HEK293 (cell line): Measurements from ENCODE around the gene CYP2U1.

ENCODE experiments used
- CTCF ChIA-PET: fragments of 350-600 bp; formaldehyde crosslinking; extraction: SDS; loops from one replicate; lab custom pipeline; 2021; ENCODE audit warnings: antibody characterized with exemption; lab: Yijun Ruan, JAX
- POLR2A ChIA-PET: fragments of 300-600 bp; formaldehyde crosslinking; extraction: SDS; loops from one replicate; lab custom pipeline; 2020; ENCODE audit warnings: antibody characterized with exemption, inconsistent platforms; lab: Yijun Ruan, JAX
- H3K27ac ChIP-seq: fragments of 200-500 bp; sonication (Bioruptor generic); 2 replicates; pipeline ENCODE4 v1.5.1; 2014; ENCODE audit warnings: low read depth, low read length, control low read depth, inconsistent platforms; ENCODE audit errors: extremely low read depth
- H3K36me3 ChIP-seq, 2 experiments: fragments of 200-500 bp in 1 of 2; sonication (Bioruptor generic) in 1 of 2; 1 replicate in 1 of 2; 2 replicates in 1 of 2; pipeline ENCODE4 v1.5.1; 2014 to 2017; ENCODE audit warnings: inconsistent platforms in 2 of 2, low read length in 2 of 2; ENCODE audit not compliant: control insufficient read depth in 2 of 2, insufficient read depth in 1 of 2
- H3K4me1 ChIP-seq: fragments of 200-500 bp; sonication (Bioruptor generic); 2 replicates; pipeline ENCODE4 v1.5.1; 2014; ENCODE audit warnings: mild to moderate bottlenecking, low read length, inconsistent platforms; ENCODE audit not compliant: control insufficient read depth, insufficient read depth
- H3K4me3 ChIP-seq: 2 replicates; pipeline ENCODE4 v1.5.1; 2011; ENCODE audit warnings: low read depth, mild to moderate bottlenecking, control low read depth, low read length, moderate library complexity
- H3K9me3 ChIP-seq: fragments of 200-500 bp; sonication (Bioruptor generic); 2 replicates; pipeline ENCODE4 v1.5.1; 2014; ENCODE audit warnings: low read depth, low read length, inconsistent platforms; ENCODE audit not compliant: control insufficient read depth, insufficient read depth
- BCL11B ChIP-seq: fragments of 450-650 bp; formaldehyde crosslinking; IDR thresholded peaks from 2 replicates; pipeline ENCODE4 v1.5.1; 2016; ENCODE audit warnings: low read depth, missing biosample characterization, missing genetic modification characterization
- FEZF1 ChIP-seq: fragments of 450-650 bp; formaldehyde crosslinking; IDR thresholded peaks from 2 replicates; pipeline ENCODE4 v1.5.1; 2016; ENCODE audit warnings: missing biosample characterization, missing genetic modification characterization
- GLI2 ChIP-seq: fragments of 450-650 bp; formaldehyde crosslinking; IDR thresholded peaks from 2 replicates; pipeline ENCODE4; 2017; ENCODE audit warnings: missing biosample characterization, missing genetic modification characterization, low read depth, borderline replicate concordance
- GLIS1 ChIP-seq: fragments of 450-650 bp; formaldehyde crosslinking; IDR thresholded peaks from 2 replicates; pipeline ENCODE4 v1.5.1; 2016; ENCODE audit warnings: missing biosample characterization, missing genetic modification characterization
- GLIS2 ChIP-seq: fragments of 450-650 bp; formaldehyde crosslinking; IDR thresholded peaks from 2 replicates; pipeline ENCODE4 v1.5.1; 2016; ENCODE audit warnings: missing biosample characterization, missing genetic modification characterization
- KLF16 ChIP-seq: fragments of 450-650 bp; formaldehyde crosslinking; IDR thresholded peaks from 2 replicates; pipeline ENCODE4 v1.5.1; 2017; ENCODE audit warnings: missing biosample characterization, missing genetic modification characterization
- SP7 ChIP-seq: fragments of 450-650 bp; formaldehyde crosslinking; IDR thresholded peaks from 2 replicates; pipeline ENCODE4 v1.5.1; 2016; ENCODE audit warnings: missing biosample characterization, missing genetic modification characterization
- TRIM28 ChIP-seq: IDR thresholded peaks from 2 replicates; pipeline ENCODE4 v1.6.1; 2011; ENCODE audit warnings: low read length, control low read depth, borderline replicate concordance
- TSHZ1 ChIP-seq: fragments of 450-650 bp; formaldehyde crosslinking; IDR thresholded peaks from 2 replicates; pipeline ENCODE4 v1.5.1; 2016; ENCODE audit warnings: missing biosample characterization, missing genetic modification characterization, borderline replicate concordance
- ZBTB1 ChIP-seq: fragments of 450-650 bp; formaldehyde crosslinking; IDR thresholded peaks from 2 replicates; pipeline ENCODE4 v1.5.1; 2016; ENCODE audit warnings: missing biosample characterization, missing genetic modification characterization
- ZBTB7A ChIP-seq: fragments of 450-650 bp; formaldehyde crosslinking; IDR thresholded peaks from 2 replicates; pipeline ENCODE4 v1.5.1; 2016; ENCODE audit warnings: low read depth, missing biosample characterization, missing genetic modification characterization
- ZBTB8A ChIP-seq: fragments of 450-650 bp; formaldehyde crosslinking; IDR thresholded peaks from 2 replicates; pipeline ENCODE4 v1.5.1; 2016; ENCODE audit warnings: missing biosample characterization, missing genetic modification characterization
- ZFP69B ChIP-seq: fragments of 450-650 bp; formaldehyde crosslinking; IDR thresholded peaks from 2 replicates; pipeline ENCODE4 v1.5.1; 2016; ENCODE audit warnings: missing biosample characterization, missing genetic modification characterization
- ZNF133 ChIP-seq: fragments of 450-650 bp; formaldehyde crosslinking; IDR thresholded peaks from 2 replicates; pipeline ENCODE4 v1.5.1; 2016; ENCODE audit warnings: missing biosample characterization, missing genetic modification characterization
- ZNF146 ChIP-seq: fragments of 450-650 bp; formaldehyde crosslinking; IDR thresholded peaks from 2 replicates; pipeline ENCODE4 v1.5.1; 2016; ENCODE audit warnings: missing biosample characterization, missing genetic modification characterization
- ZNF157 ChIP-seq: fragments of 450-650 bp; formaldehyde crosslinking; IDR thresholded peaks from 2 replicates; pipeline ENCODE4 v1.5.1; 2016; ENCODE audit warnings: missing biosample characterization, missing genetic modification characterization
- ZNF174 ChIP-seq: fragments of 450-650 bp; formaldehyde crosslinking; IDR thresholded peaks from 2 replicates; pipeline ENCODE4 v1.5.0; 2017; ENCODE audit warnings: missing biosample characterization, mild to moderate bottlenecking, missing genetic modification characterization
- ZNF248 ChIP-seq: fragments of 450-650 bp; formaldehyde crosslinking; IDR thresholded peaks from 2 replicates; pipeline ENCODE4 v1.5.1; 2017; ENCODE audit warnings: missing biosample characterization, missing genetic modification characterization
- ZNF394 ChIP-seq: fragments of 450-650 bp; formaldehyde crosslinking; IDR thresholded peaks from 2 replicates; pipeline ENCODE4 v1.5.1; 2016; ENCODE audit warnings: missing biosample characterization, missing genetic modification characterization, mild to moderate bottlenecking, moderate library complexity, borderline replicate concordance
- ZNF549 ChIP-seq: fragments of 450-650 bp; IDR thresholded peaks from 2 replicates; pipeline ENCODE4 v1.5.1; 2018; ENCODE audit warnings: missing biosample characterization, missing genetic modification characterization, mild to moderate bottlenecking, inconsistent platforms, moderate library complexity
- ZNF558 ChIP-seq: fragments of 450-650 bp; formaldehyde crosslinking; IDR thresholded peaks from 2 replicates; pipeline ENCODE4 v1.5.1; 2016; ENCODE audit warnings: missing biosample characterization, missing genetic modification characterization
- ZNF571 ChIP-seq: fragments of 450-650 bp; formaldehyde crosslinking; IDR thresholded peaks from 2 replicates; pipeline ENCODE4 v1.5.0; 2017; ENCODE audit warnings: missing biosample characterization, missing genetic modification characterization
- ZNF600 ChIP-seq: fragments of 450-650 bp; formaldehyde crosslinking; IDR thresholded peaks from 2 replicates; pipeline ENCODE4 v1.5.1; 2016; ENCODE audit warnings: missing biosample characterization, missing genetic modification characterization
- ZNF610 ChIP-seq: fragments of 450-650 bp; formaldehyde crosslinking; IDR thresholded peaks from 2 replicates; pipeline ENCODE4 v1.5.1; 2016; ENCODE audit warnings: missing biosample characterization, missing genetic modification characterization, borderline replicate concordance
- ZNF707 ChIP-seq: fragments of 450-650 bp; formaldehyde crosslinking; IDR thresholded peaks from 2 replicates; pipeline ENCODE4 v1.5.1; 2016; ENCODE audit warnings: missing biosample characterization, missing genetic modification characterization
- ZSCAN4 ChIP-seq: fragments of 450-650 bp; formaldehyde crosslinking; IDR thresholded peaks from 2 replicates; pipeline ENCODE4 v1.5.1; 2017; ENCODE audit warnings: missing biosample characterization, missing genetic modification characterization

CYP2U1 gene

GRCh38 chr4:107989537-107990386 is 58.4 kb downstream of the CYP2U1 start, which contains the start of gene HADH (continued):
- TF ChIP-seq ZFP69B (tag by site-specific recombination) (no peak), ZNF549 (tag by site-specific recombination) (no peak), ZBTB7A (tag by site-specific recombination) (peak; percentile 13; the same call in 1 of the 2 replicates), ZNF248 (tag by site-specific recombination) (no peak), KLF16 (tag by site-specific recombination) (no peak), GLIS2 (tag by site-specific recombination) (peak; percentile 67), TRIM28 (no peak), ZNF600 (tag by site-specific recombination) (peak; percentile 39)
- TF ChIP-seq, all 188 proteins: peak for 30

- ChIA-PET POLR2A (no interaction called here), CTCF (interaction anchor here (0.6 to 1.0 kb wide), 2 partner anchors 170 to 255 kb away, joined by 3 read pairs; no protein-coding TSS in a partner anchor)
- no peak overlapping the region for H3K27ac ChIP-seq
- H3K9me3 ChIP-seq, result no peaks in the 10 kb centered on the region
- peaks cover 11% of the 10 kb centered on the region for H3K4me1 ChIP-seq
- no peak overlapping the region for H3K4me3 ChIP-seq
- peaks cover 0 to 6% of the 10 kb centered on the region in 2 experiments; a peak in 1 of 3 replicates for H3K36me3 ChIP-seq
- TF ChIP-seq ZBTB1 (tag by site-specific recombination) (no peak), ZNF610 (tag by site-specific recombination) (no peak), ZBTB8A (tag by site-specific recombination) (no peak), TSHZ1 (no peak), FEZF1 (tag by site-specific recombination) (no peak), ZNF558 (tag by site-specific recombination) (no peak), ZNF174 (tag by site-specific recombination) (no peak), ZNF146 (tag by site-specific recombination) (no peak), ZSCAN4 (tag by site-specific recombination) (no peak)
Observed at GRCh38 chr4:107991945-107992630, 60.7 kb downstream of the CYP2U1 start.

- peaks cover 0 to 13% of the 10 kb centered on the region in 2 experiments; a peak in 1 of 3 replicates for H3K36me3 ChIP-seq
- H3K9me3 ChIP-seq, result no peaks in the 10 kb centered on the region
- no peak overlapping the region for H3K4me3 ChIP-seq
- peaks cover 7% of the 10 kb centered on the region; the same call in 1 of the 2 replicates for H3K4me1 ChIP-seq
- H3K27ac ChIP-seq, result no peak overlapping the region
- CTCF ChIA-PET, result interaction anchor here (0.7 to 1.6 kb wide), 2 partner anchors 25 to 53 kb away, joined by 3 to 5 read pairs; no protein-coding TSS in a partner anchor
- POLR2A ChIA-PET, result no interaction called here
- TF ChIP-seq GLI2 (tag by site-specific recombination), result no peak
- TF ChIP-seq ZNF707 (tag by site-specific recombination), result no peak
- no peak for TF ChIP-seq GLIS1 (tag by site-specific recombination)
- no peak for TF ChIP-seq ZNF133 (tag by site-specific recombination)
- TF ChIP-seq ZNF157 (tag by site-specific recombination), result no peak
- no peak for TF ChIP-seq ZNF571 (tag by site-specific recombination)
- no peak for TF ChIP-seq SP7 (tag by site-specific recombination)
- TF ChIP-seq ZNF394 (tag by site-specific recombination), result no peak
- TF ChIP-seq BCL11B (tag by site-specific recombination), result no peak
Observed at GRCh38 chr4:107993969-107994368, 62.6 kb downstream of the CYP2U1 start.
